HEK293T (cell line): Measurements from ENCODE around the gene TLR5.

ENCODE experiments used
- CTCF ChIA-PET: fragments of 350-600 bp; formaldehyde crosslinking; extraction: SDS; loops from one replicate; lab custom pipeline; 2021; ENCODE audit warnings: antibody characterized with exemption, inconsistent platforms; lab: Yijun Ruan, JAX
- POLR2A ChIA-PET: fragments of 350-600 bp; formaldehyde crosslinking; extraction: SDS; loops from one replicate; lab custom pipeline; 2020; ENCODE audit warnings: antibody characterized with exemption, inconsistent platforms; lab: Yijun Ruan, JAX
- DNase-seq: peaks from one replicate; pipeline ENCODE4 v3.0.0; 2012; ENCODE audit warnings: mixed read lengths; ENCODE audit errors: extremely low spot score
- ARNT ChIP-seq: fragments of 450-650 bp; IDR thresholded peaks from 2 replicates; pipeline ENCODE4 v1.6.1; 2017; ENCODE audit warnings: mild to moderate bottlenecking
- BHLHE40 ChIP-seq: fragments of 450-650 bp; IDR thresholded peaks from 2 replicates; pipeline ENCODE4 v1.6.1; 2016; ENCODE audit warnings: mild to moderate bottlenecking, moderate library complexity, borderline replicate concordance
- CTBP1 ChIP-seq: fragments of 450-650 bp; IDR thresholded peaks from 2 replicates; pipeline ENCODE4 v1.6.1; 2016; ENCODE audit warnings: borderline replicate concordance
- ELF4 ChIP-seq: fragments of 450-650 bp; IDR thresholded peaks from 2 replicates; pipeline ENCODE4 v1.6.1; 2017; ENCODE audit warnings: antibody characterized with exemption
- FOXA1 ChIP-seq: fragments of 450-650 bp; IDR thresholded peaks from 2 replicates; pipeline ENCODE4 v1.6.1; 2016; ENCODE audit warnings: mild to moderate bottlenecking
- FOXK2 ChIP-seq: fragments of 450-650 bp; IDR thresholded peaks from 2 replicates; pipeline ENCODE4 v1.6.1; 2016; ENCODE audit warnings: mild to moderate bottlenecking
- FOXM1 ChIP-seq: fragments of 450-650 bp; IDR thresholded peaks from 2 replicates; pipeline ENCODE4 v1.6.1; 2017; ENCODE audit warnings: mild to moderate bottlenecking, borderline replicate concordance
- HDGF ChIP-seq: fragments of 450-650 bp; IDR thresholded peaks from 2 replicates; pipeline ENCODE4 v1.6.1; 2017; ENCODE audit warnings: antibody characterized with exemption, borderline replicate concordance
- L3MBTL2 ChIP-seq: fragments of 450-650 bp; conservative IDR thresholded peaks from 2 replicates; pipeline ENCODE4 v1.6.1; 2016; ENCODE audit warnings: mild to moderate bottlenecking
- LEF1 ChIP-seq: fragments of 450-650 bp; IDR thresholded peaks from 2 replicates; pipeline ENCODE4 v1.6.1; 2017; ENCODE audit warnings: mild to moderate bottlenecking, borderline replicate concordance
- NFRKB ChIP-seq: fragments of 450-650 bp; IDR thresholded peaks from 2 replicates; pipeline ENCODE4 v1.6.1; 2016; ENCODE audit warnings: mild to moderate bottlenecking, moderate library complexity
- PKNOX1 ChIP-seq: fragments of 450-650 bp; IDR thresholded peaks from 2 replicates; pipeline ENCODE4 v1.6.1; 2016
- SP1 ChIP-seq: fragments of 450-650 bp; IDR thresholded peaks from 2 replicates; pipeline ENCODE4 v1.6.1; 2017
- SUZ12 ChIP-seq: fragments of 450-650 bp; IDR thresholded peaks from 2 replicates; pipeline ENCODE4 v1.6.1; 2016; ENCODE audit warnings: mild to moderate bottlenecking
- TARDBP ChIP-seq: fragments of 450-650 bp; IDR thresholded peaks from 2 replicates; pipeline ENCODE4 v1.6.1; 2016
- ZNF384 ChIP-seq: fragments of 450-650 bp; IDR thresholded peaks from 2 replicates; pipeline ENCODE4 v1.6.1; 2016

Gene TLR5

GRCh38 chr1:223133306-223133823 lies 9.7 kb downstream of the TLR5 start:
- TF ChIP-seq ARNT (no peak), LEF1 (no peak), TARDBP (no peak), FOXA1 (no peak), NFRKB (no peak), L3MBTL2 (peak; percentile 80)
- ChIA-PET CTCF (interaction anchor here (0.5 to 5.0 kb wide), 42 partner anchors 10 to 616 kb away, joined by 3 to 81 read pairs (median 4); partner anchors contain the start of genes SUSD4 and TLR5), POLR2A (interaction anchor here (0.6 to 3.3 kb wide), 6 partner anchors 8 to 399 kb away, joined by 3 to 22 read pairs (median 6); partner anchors contain the start of gene TLR5)
- no peak for DNase-seq

- ChIA-PET POLR2A (interaction anchor here (1.2 kb wide), 1 partner anchor 14 kb away, joined by 4 read pairs; the partner anchor contains the start of gene TLR5), CTCF (interaction anchor here (0.6 to 4.4 kb wide), 12 partner anchors 12 to 608 kb away, joined by 3 to 28 read pairs (median 3); partner anchors contain the start of gene TLR5)
- no peak for TF ChIP-seq CTBP1
- TF ChIP-seq NFRKB = no peak
- TF ChIP-seq TARDBP = no peak
- no peak for TF ChIP-seq ZNF384
- TF ChIP-seq HDGF = no peak
- no peak for TF ChIP-seq SP1
- no peak for TF ChIP-seq FOXK2
- TF ChIP-seq PKNOX1 = no peak
- TF ChIP-seq LEF1 = no peak
- no peak for TF ChIP-seq BHLHE40
- no peak for TF ChIP-seq FOXM1
- TF ChIP-seq ELF4 = no peak
- TF ChIP-seq SUZ12 = no peak
- no peak for TF ChIP-seq FOXA1
- no peak; the same call in 1 of the 2 replicates for TF ChIP-seq L3MBTL2
These were observed 13.7 kb downstream of the TLR5 start for GRCh38 chr1:223129229-223129901.

GRCh38 chr1:223126741-223127140 lies 16.3 kb downstream of the TLR5 start:
- no peak for DNase-seq
- no peak for TF ChIP-seq TARDBP
- no peak for TF ChIP-seq SP1
- TF ChIP-seq BHLHE40 = no peak
- no peak for TF ChIP-seq HDGF
- no peak for TF ChIP-seq CTBP1
- TF ChIP-seq FOXA1 = no peak
- ChIA-PET POLR2A (no interaction called here), CTCF (interaction anchor here (4.4 kb wide), 1 partner anchor 37 kb away, joined by 28 read pairs; no protein-coding TSS in a partner anchor)

More at GRCh38 chr1:223129229-223129901, 13.7 kb downstream of the TLR5 start:
- DNase-seq = peak; percentile 79

GRCh38 chr1:223125766-223126165 lies 17.3 kb downstream of the TLR5 start:
- TF ChIP-seq LEF1 (no peak), FOXA1 (no peak), TARDBP (no peak), SUZ12 (no peak), PKNOX1 (no peak), FOXK2 (no peak), NFRKB (no peak), BHLHE40 (no peak), ARNT (no peak), ELF4 (no peak), CTBP1 (no peak), ZNF384 (no peak), L3MBTL2 (no peak), HDGF (no peak)
- ChIA-PET POLR2A (no interaction called here), CTCF (interaction anchor here (3.0 to 5.9 kb wide), 2 partner anchors 8 to 36 kb away, joined by 21 to 81 read pairs; no protein-coding TSS in a partner anchor)
- no peak for DNase-seq

GRCh38 chr1:223123011-223123610 lies 19.9 kb downstream of the TLR5 start:
- POLR2A ChIA-PET = interaction anchor here (1.3 to 2.1 kb wide), 3 partner anchors 11 to 307 kb away, joined by 3 to 9 read pairs (median 7); partner anchors contain the start of gene TLR5
- no peak for DNase-seq

GRCh38 chr1:223118418-223118817 lies 24.6 kb downstream of the TLR5 start:
- ChIA-PET CTCF (interaction anchor here (1.0 kb wide), 2 partner anchors 11 to 28 kb away, joined by 3 to 4 read pairs; no protein-coding TSS in a partner anchor), POLR2A (no interaction called here)
- TF ChIP-seq NFRKB (no peak), BHLHE40 (no peak), FOXK2 (no peak), SUZ12 (no peak), TARDBP (no peak), ELF4 (no peak)
- no peak for DNase-seq

More at GRCh38 chr1:223123011-223123610, 19.9 kb downstream of the TLR5 start:
- TF ChIP-seq L3MBTL2 (no peak), NFRKB (no peak), TARDBP (no peak), ZNF384 (no peak), SUZ12 (no peak), SP1 (no peak), FOXK2 (no peak), ELF4 (no peak), HDGF (no peak), LEF1 (no peak), FOXA1 (no peak), BHLHE40 (no peak)
- CTCF ChIA-PET = interaction anchor here (0.6 to 5.9 kb wide), 19 partner anchors 9 to 1858 kb away, joined by 3 to 81 read pairs (median 7); partner anchors contain the start of gene TLR5
